K562 (cell line): ENCODE data around the gene SHROOM3. TPM values are rescaled to one million over a fixed set of nuclear protein-coding genes. Genes with fewer than 3 reads are reported as not detected.

Experiments
- ATAC-seq: fragments of 200-7000 bp; cut with Tn5 transposase; 3 replicates; pipeline ENCODE4 v1.9.1; 2020; ENCODE audit warnings: moderate library complexity
- BruUV-seq: library from RNA; stranded (reverse); fragments of 400-500 nt; replicated peaks from 2 replicates; lab custom pipeline; 2021; lab: Mats Ljungman, UMichigan
- CTCF ChIA-PET: fragments of 300-600 bp; formaldehyde crosslinking; extraction: SDS; loops from one replicate; lab custom pipeline; 2021; ENCODE audit warnings: low intra/inter-chr PET ratio; lab: Yijun Ruan, JAX
- POLR2A ChIA-PET: fragments of 300-600, 350-650 bp; sonication (Branson Sonifier 250); formaldehyde crosslinking; extraction: SDS; loops from one replicate; lab custom pipeline; 2021; ENCODE audit warnings: antibody characterized with exemption, inconsistent platforms; lab: Yijun Ruan, JAX
- DNase-seq, 4 experiments: peaks; one replicate each; pipeline versions ENCODE4 v3.0.0 to v3.0.0-alpha.2; 2011 to 2018; ENCODE audit warnings: low spot score in 3 of 4, mixed read lengths in 3 of 4; ENCODE audit errors: extremely low read depth in 1 of 4
- FAIRE-seq: peaks from 2 replicates; lab custom pipeline; 2011; peaks lifted over from hg19 to GRCh38; lab: Jason Lieb, UNC
- H2AFZ ChIP-seq: 2 replicates; pipeline ENCODE4 v1.6.0; 2011; ENCODE audit warnings: low read depth, low read length, control low read depth, inconsistent platforms
- H3K27ac ChIP-seq: fragments of 200-600 bp; 3 replicates; pipeline ENCODE4 v1.8.0; 2011; ENCODE audit warnings: low read depth, mild to moderate bottlenecking, control low read depth, inconsistent platforms, low read length, moderate library complexity, mixed read lengths; ENCODE audit errors: extremely low read depth
- H3K27me3 ChIP-seq, 2 experiments: fragments of 300-600 bp in 1 of 2; 2 replicates in 1 of 2; 3 replicates in 1 of 2; pipeline versions ENCODE4 v1.6.0 to v1.8.0; 2011; ENCODE audit warnings: inconsistent platforms in 2 of 2, low read length in 2 of 2, mild to moderate bottlenecking in 1 of 2, mixed read lengths in 1 of 2, moderate library complexity in 1 of 2; ENCODE audit not compliant: control insufficient read depth in 2 of 2, insufficient read depth in 2 of 2
- H3K36me3 ChIP-seq: fragments of 300-600 bp; 3 replicates; pipeline ENCODE4 v1.8.0; 2011; ENCODE audit warnings: mild to moderate bottlenecking, low read length, inconsistent platforms; ENCODE audit not compliant: control insufficient read depth, insufficient read depth
- H3K4me1 ChIP-seq, 2 experiments: fragments of 200-600 bp in 1 of 2; replicated peaks in 1 of 2; 2 replicates in 1 of 2; 3 replicates in 1 of 2; pipeline versions ENCODE4 v1.5.1 to v1.8.0; 2011; ENCODE audit warnings: inconsistent platforms in 2 of 2, low read length in 2 of 2, mild to moderate bottlenecking in 1 of 2, mixed read lengths in 1 of 2, moderate library complexity in 1 of 2; ENCODE audit not compliant: control insufficient read depth in 2 of 2, insufficient read depth in 2 of 2
- H3K4me2 ChIP-seq: 2 replicates; pipeline ENCODE4 v1.6.1; 2011; ENCODE audit warnings: low read length, control low read depth, inconsistent platforms, mixed read lengths; ENCODE audit not compliant: insufficient read depth
- H3K4me3 ChIP-seq: fragments of 200-600 bp; sonication (generic), shearing (Covaris generic); 2 replicates; pipeline ENCODE4 v1.5.1; 2016; ENCODE audit warnings: control low read depth, inconsistent platforms
- H3K79me2 ChIP-seq: fragments of 200-600 bp; 3 replicates; pipeline ENCODE4 v1.8.0; 2011; ENCODE audit warnings: low read length, inconsistent platforms; ENCODE audit not compliant: control insufficient read depth, insufficient read depth
- H3K9ac ChIP-seq, 2 experiments: 2 replicates each; pipeline versions ENCODE4 v1.6.0 to v1.6.1; 2011; ENCODE audit warnings: low read depth in 2 of 2, low read length in 2 of 2, control low read depth in 1 of 2, inconsistent platforms in 1 of 2, mild to moderate bottlenecking in 1 of 2, mixed read lengths in 1 of 2; ENCODE audit not compliant: insufficient read depth in 1 of 2
- H3K9me1 ChIP-seq: one replicate; pipeline ENCODE4 v1.6.0; 2011; ENCODE audit warnings: inconsistent platforms, mild to moderate bottlenecking, low read length, moderate library complexity; ENCODE audit not compliant: control insufficient read depth, insufficient read depth
- H3K9me3 ChIP-seq: replicated peaks from 2 replicates; pipeline ENCODE4 v1.5.1; 2011; ENCODE audit warnings: low read depth, low read length, inconsistent platforms; ENCODE audit not compliant: control insufficient read depth, insufficient read depth
- H4K20me1 ChIP-seq: replicated peaks from 2 replicates; pipeline ENCODE4 v1.6.1; 2011; ENCODE audit warnings: low read length, inconsistent platforms, mixed read lengths; ENCODE audit not compliant: control insufficient read depth, insufficient read depth
- CGGBP1 ChIP-seq: fragments of 250-450 bp; sonication (Bioruptor Pico); IDR thresholded peaks from 2 replicates; pipeline ENCODE4 v1.9.0; 2021; ENCODE audit warnings: mild to moderate bottlenecking
- FOXA3 ChIP-seq, 2 experiments: fragments of 450-650 bp in 1 of 2; sonication (generic) in 1 of 2; formaldehyde crosslinking; IDR thresholded peaks in 1 of 2; conservative IDR thresholded peaks in 1 of 2; 2 replicates each; pipeline versions ENCODE4 v1.4.0 to v1.8.0; 2020 to 2022; ENCODE audit warnings: mild to moderate bottlenecking in 2 of 2, missing genetic modification reagents in 1 of 2
- NEUROD1 ChIP-seq: fragments of 150-350 bp; IDR thresholded peaks from 2 replicates; pipeline ENCODE4 v1.6.1; 2014; ENCODE audit warnings: borderline replicate concordance, low read length, low read depth; ENCODE audit not compliant: partially characterized antibody
- ZFP1 ChIP-seq: fragments of 450-650 bp; formaldehyde crosslinking; IDR thresholded peaks from 2 replicates; pipeline ENCODE4 v1.4.0; 2020; ENCODE audit warnings: mild to moderate bottlenecking, mixed read lengths
- ZNF277 ChIP-seq: fragments of 250-450 bp; sonication (Bioruptor Pico); IDR thresholded peaks from 2 replicates; pipeline ENCODE4 v1.8.0; 2022; ENCODE audit warnings: inconsistent platforms, mild to moderate bottlenecking, moderate library complexity, borderline replicate concordance
- WGBS: fragments of 100-300 bp; shearing (Covaris generic); methylation state at CpG from one replicate; pipeline ENCODE4 v1.1.6; 2016; ENCODE audit warnings: low coverage, mixed read lengths; ENCODE audit not compliant: insufficient coverage; ENCODE audit errors: missing lambda C conversion rate; 5-methylcytosine and 5-hydroxymethylcytosine counted together
- in situ Hi-C: fragments of 300-500 bp; cut with MboI; formaldehyde crosslinking; loops from 4 replicates; pipeline ENCODE4 v1.15.0; 2018; ENCODE audit warnings: inconsistent platforms, mixed read lengths
- intact Hi-C: fragments of 100-400 bp; cut with micrococcal nuclease; formaldehyde crosslinking; loops from 2 replicates; pipeline ENCODE4 v1.14.2; 2022
- polyA plus RNA-seq, 8 experiments: library from polyadenylated mRNA; depleted of rRNA in 4 of 8; stranded (reverse) in 5 of 8; unstranded in 3 of 8; fragments of >200 nt; fragmentation: Nextera tagmentation in 2 of 8; fragmentation: Illumina TruSeq in 1 of 8; extraction: Ambion mirVana in 2 of 8; extraction: Trizol in 1 of 8; gene quantifications; 2 replicates each; pipeline versions ENCODE4 v1.2.1 to v1.2.3, GENCODE V29; 2011 to 2014; ENCODE audit warnings: inconsistent platforms in 1 of 8, missing spikeins in 1 of 8
- total RNA-seq, 7 experiments: library from RNA; depleted of rRNA in 6 of 7; stranded (reverse); fragments of >200 nt in 6 of 7; fragmentation: Illumina TruSeq in 2 of 7; extraction: Trizol in 2 of 7; gene quantifications; 2 replicates each; pipeline versions ENCODE4 v1.2.1 to v1.2.3, GENCODE V29; 2011 to 2021; ENCODE audit warnings: low replicate concordance in 1 of 7
- TF ChIP-seq, protein P1 (sequence below): fragments of 450-650 bp; IDR thresholded peaks from 2 replicates; pipeline ENCODE4 v1.6.1; 2016
- TF ChIP-seq, protein P2 (sequence below): fragments of 250-450 bp; sonication (Bioruptor Pico); IDR thresholded peaks from 2 replicates; pipeline ENCODE4 v1.5.0; 2021; ENCODE audit warnings: mild to moderate bottlenecking, moderate library complexity
- TF ChIP-seq, protein P3 (sequence below), 2 experiments: fragments of 200-800 bp in 1 of 2; sonication (Bioruptor generic) in 1 of 2; sonication (generic) in 1 of 2; formaldehyde crosslinking in 1 of 2; IDR thresholded peaks in 1 of 2; conservative IDR thresholded peaks in 1 of 2; 2 replicates each; pipeline versions ENCODE4 v1.5.0 to v1.6.1; 2016 to 2020; ENCODE audit warnings: missing compliant biosample characterization in 1 of 2, missing genetic modification characterization in 1 of 2, missing genetic modification reagents in 1 of 2

The SHROOM3 gene
- total and polyA plus RNA-seq, 9 of the 15 experiments (the other 6 are each of a cell fraction or from before 2014, with no cell fraction given) = 0.01 to 0.07 TPM; not detected in 7

GRCh38 chr4:76589872-76590797 is 155.1 kb downstream of the SHROOM3 start:
- POLR2A ChIA-PET = interaction anchor here (0.6 kb wide), 1 partner anchor 572 kb away, joined by 3 read pairs; no protein-coding TSS in a partner anchor
- peaks cover 0 to 6% of the 10 kb centered on the region in 2 experiments; a peak in 2 of 5 replicates for H3K4me1 ChIP-seq
- no peaks in the 10 kb centered on the region for H3K9me1 ChIP-seq
- no peak for DNase-seq
- ATAC-seq = no peak
- no peak overlapping the region for H3K4me2 ChIP-seq
- no peaks in the 10 kb centered on the region for H3K79me2 ChIP-seq
- peaks cover 14 to 33% of the 10 kb centered on the region in 2 experiments; a peak in 4 of 5 replicates for H3K27me3 ChIP-seq
- in situ Hi-C loops = no loop called here
- 1% methylated on average over 9 of the region's 10 CpGs for WGBS
- H2AFZ ChIP-seq = no peak overlapping the region
- H3K9ac ChIP-seq = no peak overlapping the region
- no peak overlapping the region for H3K4me3 ChIP-seq
- intact Hi-C loops = no loop called here
- no peaks in the 10 kb centered on the region for H3K36me3 ChIP-seq
- CTCF ChIA-PET = interaction anchor here (0.7 kb wide), 1 partner anchor 642 kb away, joined by 5 read pairs; no protein-coding TSS in a partner anchor
- FAIRE-seq = no peak
- H3K9me3 ChIP-seq = no peaks in the 10 kb centered on the region
- no TSS peak for BruUV-seq
- 0 out of 2 replicates have a peak, but pooled peaks cover 3% of the 10 kb centered on the region for H4K20me1 ChIP-seq
- H3K27ac ChIP-seq = no peak overlapping the region
- TF ChIP-seq CGGBP1 (CRISPR knock-in tag) (no peak), FOXA3 (CRISPR knock-in tag; conservative IDR thresholded peaks at IDR 0.05 in 1 of 2, IDR thresholded peaks at IDR 0.05 in 1 of 2) (no peak), ZFP1 (CRISPR knock-in tag) (no peak), NEUROD1 (no peak), ZNF277 (CRISPR knock-in tag) (no peak)
- TF ChIP-seq, protein P1, sequence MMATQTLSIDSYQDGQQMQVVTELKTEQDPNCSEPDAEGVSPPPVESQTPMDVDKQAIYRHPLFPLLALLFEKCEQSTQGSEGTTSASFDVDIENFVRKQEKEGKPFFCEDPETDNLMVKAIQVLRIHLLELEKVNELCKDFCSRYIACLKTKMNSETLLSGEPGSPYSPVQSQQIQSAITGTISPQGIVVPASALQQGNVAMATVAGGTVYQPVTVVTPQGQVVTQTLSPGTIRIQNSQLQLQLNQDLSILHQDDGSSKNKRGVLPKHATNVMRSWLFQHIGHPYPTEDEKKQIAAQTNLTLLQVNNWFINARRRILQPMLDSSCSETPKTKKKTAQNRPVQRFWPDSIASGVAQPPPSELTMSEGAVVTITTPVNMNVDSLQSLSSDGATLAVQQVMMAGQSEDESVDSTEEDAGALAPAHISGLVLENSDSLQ = no peak
- TF ChIP-seq, protein P2, sequence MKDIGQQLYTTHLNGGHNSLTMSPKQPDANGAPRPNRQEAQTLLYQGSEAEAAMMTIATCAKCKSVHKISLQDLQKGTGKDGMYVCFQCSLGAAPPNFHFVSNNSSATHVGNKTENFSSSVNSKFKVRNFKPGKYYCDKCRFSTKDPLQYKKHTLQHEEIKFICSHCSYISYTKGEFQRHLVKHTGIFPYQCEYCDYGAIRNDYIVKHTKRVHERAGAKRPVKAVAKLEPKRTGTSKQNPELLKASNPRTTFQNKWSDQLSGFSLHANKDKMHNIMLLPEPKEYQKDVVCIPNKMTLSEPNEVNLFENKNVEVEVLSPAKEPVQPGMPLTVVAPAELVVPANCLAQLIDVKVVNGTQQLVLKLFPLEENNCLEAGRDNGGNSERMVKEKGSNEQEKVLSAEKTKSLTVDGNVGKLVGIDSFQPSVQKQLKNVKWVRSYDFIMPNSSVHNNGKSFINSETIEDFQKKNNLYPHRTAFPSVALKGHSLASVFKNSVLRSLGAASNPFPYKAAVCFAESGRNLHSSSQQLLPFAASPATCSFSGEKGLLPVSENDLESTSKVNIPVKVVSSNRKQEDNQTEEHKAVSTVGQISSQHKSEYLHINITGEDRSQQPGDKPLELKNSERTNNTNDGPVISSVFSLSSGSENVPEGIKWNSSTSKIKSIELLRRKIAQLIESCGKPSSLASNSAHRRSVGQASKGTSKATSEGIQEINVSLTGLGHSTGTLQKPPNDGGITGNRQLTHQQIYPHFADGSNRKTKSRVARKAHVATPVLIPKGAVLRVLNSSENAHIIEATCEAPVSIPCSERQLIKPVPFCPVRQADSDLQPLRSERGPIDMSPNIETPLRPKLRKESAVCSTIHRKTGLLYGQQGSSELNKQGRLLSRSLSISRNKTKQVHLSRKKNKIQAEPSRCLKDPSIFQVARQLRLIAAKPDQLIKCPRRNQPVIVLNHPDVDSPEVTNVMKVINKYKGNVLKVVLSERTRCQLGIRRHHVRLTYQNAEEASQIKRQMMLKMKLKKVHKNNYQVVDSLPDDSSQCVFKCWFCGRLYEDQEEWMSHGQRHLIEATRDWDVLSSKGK = no peak
- TF ChIP-seq, protein P3, sequence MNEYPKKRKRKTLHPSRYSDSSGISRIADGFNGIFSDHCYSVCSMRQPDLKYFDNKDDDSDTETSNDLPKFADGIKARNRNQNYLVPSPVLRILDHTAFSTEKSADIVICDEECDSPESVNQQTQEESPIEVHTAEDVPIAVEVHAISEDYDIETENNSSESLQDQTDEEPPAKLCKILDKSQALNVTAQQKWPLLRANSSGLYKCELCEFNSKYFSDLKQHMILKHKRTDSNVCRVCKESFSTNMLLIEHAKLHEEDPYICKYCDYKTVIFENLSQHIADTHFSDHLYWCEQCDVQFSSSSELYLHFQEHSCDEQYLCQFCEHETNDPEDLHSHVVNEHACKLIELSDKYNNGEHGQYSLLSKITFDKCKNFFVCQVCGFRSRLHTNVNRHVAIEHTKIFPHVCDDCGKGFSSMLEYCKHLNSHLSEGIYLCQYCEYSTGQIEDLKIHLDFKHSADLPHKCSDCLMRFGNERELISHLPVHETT (CRISPR knock-in tag; conservative IDR thresholded peaks at IDR 0.05 in 1 of 2, IDR thresholded peaks at IDR 0.05 in 1 of 2) = no peak
